ENCODE measurements around the gene SAA1. TPM values are rescaled to one million over a fixed set of nuclear protein-coding genes. Genes with fewer than 3 reads are reported as not detected.
A peak's percentile ranks its signal among the peaks of the same experiment; 100 is the strongest.
"Not testable (repeated sequence)": the region's sequence is repeated elsewhere in the genome, so short reads cannot be mapped to it uniquely, and the experiment has no call there.

Gene SAA1
- total RNA-seq, 1 experiment from 2014 or later: 55.7 TPM

- ChIA-PET CTCF (interaction anchor here (0.5 to 2.4 kb wide), 53 partner anchors 8 to 985 kb away, joined by 3 to 27 read pairs (median 4); partner anchors contain the start of genes GTF2H1 and HPS5), POLR2A (interaction anchor here (0.6 to 2.7 kb wide), 14 partner anchors 10 to 296 kb away, joined by 3 to 9 read pairs (median 3); partner anchors contain the start of genes GTF2H1, HPS5, SAA1 and SAAL1)
- DNase-seq (ENCODE audit: unreplicated experiment): peak; percentile 86
- BruUV-seq (replicated peaks): no TSS peak
- Mint-ChIP-seq H3K4me3 (ENCODE audit: unreplicated experiment) (no peak overlapping the region), H3K27me3 (ENCODE audit: insufficient read depth, unreplicated experiment) (peaks cover 10% of the 10 kb centered on the region), H3K4me1 (ENCODE audit: insufficient read depth, unreplicated experiment) (peaks cover 24% of the 10 kb centered on the region), H3K36me3 (ENCODE audit: insufficient read depth, unreplicated experiment) (peaks cover 7% of the 10 kb centered on the region), H3K9me3 (ENCODE audit: unreplicated experiment) (no peaks in the 10 kb centered on the region), H3K27ac (ENCODE audit: low read depth, unreplicated experiment) (no peak overlapping the region)
- intact Hi-C loops (cut with micrococcal nuclease): loop anchor here (2.0 to 10.0 kb wide), 6 partner anchors 79 to 491 kb away; partner anchors contain the start of genes GTF2H1, HPS5 and TSG101
- peak; percentile 94 for TF ChIP-seq CTCF (IDR thresholded peaks at IDR 0.05; ENCODE audit: unreplicated experiment)
Measured at GRCh38 chr11:18243783-18244362, 22.2 kb upstream of the SAA1 start.

DNA sequence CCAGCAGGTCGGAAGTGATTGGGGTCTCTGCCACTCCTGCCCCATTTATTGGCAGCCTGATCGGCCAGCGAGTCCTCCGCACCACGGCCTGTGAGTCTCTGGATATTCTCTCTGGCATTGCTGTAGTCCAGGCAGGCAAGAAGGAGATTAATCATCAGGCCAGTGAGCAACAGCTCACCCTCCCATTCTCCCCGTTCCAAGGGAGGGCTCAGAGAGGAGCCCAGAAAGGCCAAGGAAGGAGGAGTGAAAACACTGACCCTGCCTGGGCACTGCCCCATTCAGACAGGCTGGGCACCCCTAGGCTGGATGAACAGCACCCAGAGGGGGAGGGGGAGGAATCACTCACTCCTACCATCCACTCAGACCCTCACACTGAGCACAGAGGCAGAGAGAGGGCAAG lies 20.7 kb upstream of the SAA1 start:
- no peaks in the 10 kb centered on the region for H3K9me3 Mint-ChIP-seq (ENCODE audit: unreplicated experiment)
- H3K4me3 Mint-ChIP-seq (ENCODE audit: unreplicated experiment): no peak overlapping the region
- H3K36me3 Mint-ChIP-seq (ENCODE audit: insufficient read depth, unreplicated experiment): peaks cover 7% of the 10 kb centered on the region
- H3K27ac Mint-ChIP-seq (ENCODE audit: low read depth, unreplicated experiment): no peak overlapping the region
- intact Hi-C loops (cut with micrococcal nuclease): loop anchor here (10.0 kb wide), 2 partner anchors 249 to 489 kb away; no protein-coding TSS in a partner anchor
- DNase-seq (ENCODE audit: unreplicated experiment): no peak
- no peaks in the 10 kb centered on the region for H3K27me3 Mint-ChIP-seq (ENCODE audit: insufficient read depth, unreplicated experiment)
- no TSS peak for BruUV-seq (replicated peaks)
- TF ChIP-seq CTCF (IDR thresholded peaks at IDR 0.05; ENCODE audit: unreplicated experiment): no peak
- POLR2A ChIA-PET: interaction anchor here (0.7 to 2.7 kb wide), 4 partner anchors 20 to 76 kb away, joined by 3 to 9 read pairs (median 4); partner anchors contain the start of genes GTF2H1, HPS5 and SAA1
- peaks cover 29% of the 10 kb centered on the region for H3K4me1 Mint-ChIP-seq (ENCODE audit: insufficient read depth, unreplicated experiment)
- CTCF ChIA-PET: interaction anchor here (0.6 to 2.1 kb wide), 5 partner anchors 9 to 406 kb away, joined by 3 to 7 read pairs (median 4); no protein-coding TSS in a partner anchor

DNA sequence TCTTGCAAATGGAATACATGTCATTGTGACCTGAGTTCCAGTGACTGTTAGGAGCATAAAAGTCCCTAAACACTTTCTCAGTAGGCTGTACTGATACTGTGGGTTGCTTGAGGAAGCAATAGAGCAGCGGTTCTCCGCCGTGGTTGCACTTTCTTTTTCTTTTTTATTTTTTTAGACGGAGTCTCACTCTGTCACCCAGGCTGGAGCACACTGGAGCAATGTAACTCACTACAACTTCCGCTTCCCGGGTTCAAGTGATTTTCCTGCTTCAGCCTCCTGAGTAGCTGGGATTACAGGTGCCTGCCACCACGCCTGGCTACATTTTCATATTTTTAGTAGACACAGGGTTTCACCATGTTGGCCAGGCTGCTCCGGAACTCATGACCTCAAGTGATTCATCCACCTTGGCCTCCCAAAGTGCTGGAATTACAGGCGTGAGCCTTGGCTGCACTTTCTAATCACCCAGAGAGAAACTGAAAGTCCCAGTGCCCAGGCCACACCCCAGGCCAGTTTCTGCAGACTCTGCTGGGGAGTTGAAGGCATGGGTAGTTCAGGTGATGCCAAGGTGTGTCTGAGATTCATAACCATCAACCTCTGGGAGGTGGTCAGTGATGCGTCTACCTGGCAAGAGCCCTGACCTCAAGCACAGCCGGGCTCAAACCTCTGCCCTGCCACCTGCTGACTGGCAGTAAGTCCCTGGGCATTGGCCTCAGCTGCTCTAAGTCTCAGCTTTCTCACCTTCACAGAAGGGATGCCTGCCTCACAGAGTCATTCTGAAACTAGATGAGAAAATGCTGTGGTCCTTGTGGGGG lies 19.5 kb upstream of the SAA1 start:
- H3K9me3 Mint-ChIP-seq (ENCODE audit: unreplicated experiment); H3K36me3 Mint-ChIP-seq (ENCODE audit: insufficient read depth, unreplicated experiment); H3K27me3 Mint-ChIP-seq (ENCODE audit: insufficient read depth, unreplicated experiment); BruUV-seq (replicated peaks): not testable (repeated sequence)
- intact Hi-C loops (cut with micrococcal nuclease): loop anchor here (10.0 kb wide), 2 partner anchors 248 to 488 kb away; no protein-coding TSS in a partner anchor
- Mint-ChIP-seq H3K27ac (ENCODE audit: low read depth, unreplicated experiment) (peak overlapping the region; percentile 81), H3K4me1 (ENCODE audit: insufficient read depth, unreplicated experiment) (peaks cover 29% of the 10 kb centered on the region), H3K4me3 (ENCODE audit: unreplicated experiment) (peak overlapping the region; percentile 52)
- DNase-seq (ENCODE audit: unreplicated experiment): peak; percentile 42
- ChIA-PET POLR2A (interaction anchor here (0.7 to 1.8 kb wide), 5 partner anchors 19 to 94 kb away, joined by 3 to 8 read pairs (median 4); partner anchors contain the start of genes GTF2H1, HPS5 and SAA1), CTCF (interaction anchor here (0.6 to 0.7 kb wide), 3 partner anchors 74 to 519 kb away, joined by 3 to 4 read pairs (median 3); no protein-coding TSS in a partner anchor)

- DNase-seq (ENCODE audit: unreplicated experiment); H3K27me3 Mint-ChIP-seq (ENCODE audit: insufficient read depth, unreplicated experiment); H3K9me3 Mint-ChIP-seq (ENCODE audit: unreplicated experiment); CTCF ChIA-PET; H3K36me3 Mint-ChIP-seq (ENCODE audit: insufficient read depth, unreplicated experiment): not testable (repeated sequence)
- peaks cover 29% of the 10 kb centered on the region for H3K4me1 Mint-ChIP-seq (ENCODE audit: insufficient read depth, unreplicated experiment)
- peak overlapping the region; percentile 52 for H3K4me3 Mint-ChIP-seq (ENCODE audit: unreplicated experiment)
- intact Hi-C loops (cut with micrococcal nuclease): loop anchor here (10.0 kb wide), 2 partner anchors 248 to 488 kb away; no protein-coding TSS in a partner anchor
- H3K27ac Mint-ChIP-seq (ENCODE audit: low read depth, unreplicated experiment): peak overlapping the region; percentile 81
- BruUV-seq (replicated peaks): TSS peak; percentile 82
- POLR2A ChIA-PET: interaction anchor here (0.7 to 1.8 kb wide), 4 partner anchors 19 to 93 kb away, joined by 3 to 8 read pairs (median 4); partner anchors contain the start of genes GTF2H1, HPS5 and SAA1
Measured at GRCh38 chr11:18247191-18247581, 18.9 kb upstream of the SAA1 start.

All from MCF 10A (cell line).